Kidney (tissue), 14 donors: ENCODE data around the gene FMN2. TPM values are rescaled to one million over a fixed set of nuclear protein-coding genes. Genes with fewer than 3 reads are reported as not detected.

Experiments used
- DNase-seq, 5 donors: peaks; one replicate each; pipeline ENCODE4 v3.0.0-alpha.2; 2013 to 2020
- FAIRE-seq: peaks from 2 replicates; lab custom pipeline; 2012; peaks lifted over from hg19 to GRCh38; lab: Jason Lieb, UNC
- H3K27ac ChIP-seq, 2 donors: one replicate each; pipeline ENCODE4 v1.7.0; 2013; ENCODE audit warnings: low read depth in 2 of 2, low read length in 2 of 2, inconsistent platforms in 1 of 2
- H3K27me3 ChIP-seq: one replicate; pipeline ENCODE4 v1.7.1; 2013; ENCODE audit warnings: low read length, inconsistent platforms; ENCODE audit not compliant: control insufficient read depth, insufficient read depth
- H3K36me3 ChIP-seq, 3 donors: one replicate each; pipeline versions ENCODE4 v1.7.0 to v1.7.1; 2013; ENCODE audit warnings: low read length in 3 of 3, control low read depth in 1 of 3, inconsistent platforms in 1 of 3; ENCODE audit not compliant: insufficient read depth in 3 of 3, control insufficient read depth in 2 of 3
- H3K4me1 ChIP-seq, 3 donors: one replicate each; pipeline versions ENCODE4 v1.7.0 to v1.7.1; 2013; ENCODE audit warnings: low read length in 3 of 3, inconsistent platforms in 1 of 3, low read depth in 1 of 3; ENCODE audit not compliant: control insufficient read depth in 2 of 3, insufficient read depth in 2 of 3
- H3K4me3 ChIP-seq, 3 donors: one replicate each; pipeline versions ENCODE4 v1.7.0 to v1.8.1; 2013; ENCODE audit warnings: low read length in 3 of 3, control low read depth in 1 of 3, inconsistent platforms in 1 of 3
- H3K9ac ChIP-seq, 3 donors: one replicate each; pipeline versions ENCODE4 v1.7.0 to v1.7.1; 2013; ENCODE audit warnings: low read length in 3 of 3, control low read depth in 1 of 3, inconsistent platforms in 1 of 3
- H3K9me3 ChIP-seq, 3 donors: one replicate each; pipeline versions ENCODE4 v1.7.0 to v1.7.1; 2013; ENCODE audit warnings: low read length in 3 of 3, control low read depth in 1 of 3, inconsistent platforms in 1 of 3; ENCODE audit not compliant: control insufficient read depth in 2 of 3, insufficient read depth in 1 of 3
- intact Hi-C: fragments of 100-400 bp; cut with DNase I; formaldehyde crosslinking; loops from one replicate; pipeline ENCODE4 v1.11.1; 2022
- polyA plus RNA-seq: library from polyadenylated mRNA; stranded (reverse); fragments of 350-450 nt; fragmentation: Illumina TruSeq; extraction: RNeasy Lipid Tissue Mini Kit (QIAGEN cat#74804); gene quantifications from one replicate; pipeline ENCODE4 v1.2.3, GENCODE V29; 2014; ENCODE audit warnings: low read depth, low replicate concordance; ENCODE audit not compliant: insufficient read depth
- total RNA-seq: library from RNA; stranded (reverse); fragmentation: NEBNext Ultra II Directional; extraction: Animal tissue kit (Norgen Biotek cat#: 25700); gene quantifications from one replicate; pipeline ENCODE4 v1.2.1, GENCODE V29; 2021
- TF ChIP-seq, protein P1 (sequence below): IDR thresholded peaks from 3 replicates; pipeline ENCODE4 v1.5.1; 2012; ENCODE audit warnings: mild to moderate bottlenecking, moderate library complexity, borderline replicate concordance; ENCODE audit not compliant: insufficient read depth; ENCODE audit errors: extremely low read depth
- donor health status: control.
- donor health status: control.
- donor health status: control.
- donor health status: control.
- donor health status: control.
- donor health status: DM: yes; HTN: yes; CAD: no.
- donor health status: Normal renal cell carcinoma (clear cell type).

The FMN2 gene
- total and polyA plus RNA-seq, 2 donors from 2014 or later = 0.06 to 3.4 TPM

DNA sequence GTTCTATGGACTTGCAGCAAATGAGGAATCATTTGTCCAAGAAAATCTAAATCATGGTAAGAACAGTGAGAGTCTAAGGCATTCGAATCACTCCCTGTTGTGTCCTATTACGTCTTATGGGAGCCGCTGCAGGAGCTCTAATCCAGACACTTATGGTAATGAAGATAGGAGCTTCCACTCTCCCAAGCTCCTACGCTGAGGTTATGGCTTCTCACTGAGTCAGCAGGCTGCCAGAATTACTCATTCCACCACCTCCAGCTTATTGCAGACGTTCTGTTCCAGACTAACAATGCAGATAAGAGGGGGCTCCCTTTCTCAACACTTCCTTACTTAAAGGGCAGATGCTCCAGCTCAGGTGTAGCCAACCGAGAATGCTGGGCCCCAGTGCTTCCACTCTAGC lies 307.7 kb downstream of the FMN2 start:
- intact Hi-C loops = no loop called here
- FAIRE-seq = no peak
- H3K27me3 ChIP-seq = no peaks in the 10 kb centered on the region
- TF ChIP-seq, protein P1, sequence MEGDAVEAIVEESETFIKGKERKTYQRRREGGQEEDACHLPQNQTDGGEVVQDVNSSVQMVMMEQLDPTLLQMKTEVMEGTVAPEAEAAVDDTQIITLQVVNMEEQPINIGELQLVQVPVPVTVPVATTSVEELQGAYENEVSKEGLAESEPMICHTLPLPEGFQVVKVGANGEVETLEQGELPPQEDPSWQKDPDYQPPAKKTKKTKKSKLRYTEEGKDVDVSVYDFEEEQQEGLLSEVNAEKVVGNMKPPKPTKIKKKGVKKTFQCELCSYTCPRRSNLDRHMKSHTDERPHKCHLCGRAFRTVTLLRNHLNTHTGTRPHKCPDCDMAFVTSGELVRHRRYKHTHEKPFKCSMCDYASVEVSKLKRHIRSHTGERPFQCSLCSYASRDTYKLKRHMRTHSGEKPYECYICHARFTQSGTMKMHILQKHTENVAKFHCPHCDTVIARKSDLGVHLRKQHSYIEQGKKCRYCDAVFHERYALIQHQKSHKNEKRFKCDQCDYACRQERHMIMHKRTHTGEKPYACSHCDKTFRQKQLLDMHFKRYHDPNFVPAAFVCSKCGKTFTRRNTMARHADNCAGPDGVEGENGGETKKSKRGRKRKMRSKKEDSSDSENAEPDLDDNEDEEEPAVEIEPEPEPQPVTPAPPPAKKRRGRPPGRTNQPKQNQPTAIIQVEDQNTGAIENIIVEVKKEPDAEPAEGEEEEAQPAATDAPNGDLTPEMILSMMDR = no peak
- no peaks in the 10 kb centered on the region for H3K9me3 ChIP-seq
- H3K27ac ChIP-seq = no peak overlapping the region
- DNase-seq = no peak
- H3K9ac ChIP-seq = no peak overlapping the region
- no peaks in the 10 kb centered on the region for H3K4me1 ChIP-seq
- H3K4me3 ChIP-seq = no peak overlapping the region
- no peaks in the 10 kb centered on the region for H3K36me3 ChIP-seq

DNA sequence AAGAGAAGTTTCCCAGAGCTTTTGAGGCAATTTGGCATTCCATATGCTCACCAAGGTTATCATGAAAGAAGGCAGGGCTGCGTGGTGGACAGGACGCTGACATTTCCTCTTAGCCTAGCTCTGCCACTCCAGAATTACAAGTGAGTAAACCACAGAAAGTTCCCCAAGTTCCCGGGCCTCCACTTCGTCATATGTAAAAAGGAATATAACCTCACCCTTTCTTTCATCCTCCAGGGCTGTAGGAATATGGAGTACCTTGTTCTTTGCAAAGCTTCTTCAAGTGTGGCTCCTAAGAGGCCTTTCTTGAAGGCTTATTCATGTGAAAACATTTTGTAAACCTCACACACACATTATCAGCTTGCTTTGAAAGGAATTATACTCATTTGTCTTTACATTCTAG lies 310.0 kb downstream of the FMN2 start:
- TF ChIP-seq, protein P1 = no peak
- Histone ChIP-seq H3K27ac (no peak overlapping the region), H3K27me3 (no peaks in the 10 kb centered on the region), H3K36me3 (no peaks in the 10 kb centered on the region), H3K4me1 (no peaks in the 10 kb centered on the region), H3K9me3 (no peaks in the 10 kb centered on the region), H3K9ac (no peak overlapping the region), H3K4me3 (no peak overlapping the region)
- intact Hi-C loops = no loop called here
- FAIRE-seq (no peak), DNase-seq (no peak)

- TF ChIP-seq, protein P1 = no peak
These were observed 310.6 kb downstream of the FMN2 start for GRCh38 chr1:240402326-240402725.

DNA sequence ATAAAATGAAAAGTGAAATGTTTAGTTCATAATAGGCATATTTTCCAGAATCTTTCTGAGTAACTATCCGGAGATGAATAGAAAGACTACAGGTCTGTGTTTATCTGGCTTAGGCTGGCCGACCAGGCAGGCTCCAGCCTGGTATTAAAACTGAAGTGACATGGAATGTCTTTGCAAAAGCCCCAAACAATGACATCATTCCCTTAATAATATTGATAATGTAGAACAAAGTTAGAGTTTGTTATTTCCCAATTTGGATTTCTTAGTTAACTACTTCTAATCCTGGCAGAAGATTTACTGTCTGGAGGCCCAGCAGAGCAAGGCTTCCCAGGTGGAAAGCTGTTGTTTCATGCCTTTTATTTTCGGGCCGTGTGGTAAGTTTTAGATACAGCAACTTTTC lies 312.6 kb downstream of the FMN2 start:
- Histone ChIP-seq H3K4me1 (no peaks in the 10 kb centered on the region), H3K36me3 (no peaks in the 10 kb centered on the region), H3K9me3 (no peaks in the 10 kb centered on the region), H3K27me3 (no peaks in the 10 kb centered on the region), H3K27ac (no peak overlapping the region), H3K9ac (no peak overlapping the region), H3K4me3 (no peak overlapping the region)
- intact Hi-C loops = no loop called here
- DNase-seq (no peak), FAIRE-seq (no peak)
- TF ChIP-seq, protein P1 = no peak

More at GRCh38 chr1:240402326-240402725, 310.6 kb downstream of the FMN2 start:
- no peak overlapping the region for H3K27ac ChIP-seq
- H3K9ac ChIP-seq = no peak overlapping the region
- DNase-seq (no peak), FAIRE-seq (no peak)
- H3K4me3 ChIP-seq = no peak overlapping the region
- H3K36me3 ChIP-seq = no peaks in the 10 kb centered on the region
- no peaks in the 10 kb centered on the region for H3K4me1 ChIP-seq
- no peaks in the 10 kb centered on the region for H3K27me3 ChIP-seq
- no peaks in the 10 kb centered on the region for H3K9me3 ChIP-seq
- intact Hi-C loops = no loop called here
